Measurements from ENCODE around the gene NPIPB6.
"Not testable (repeated sequence)": the region's sequence is repeated elsewhere in the genome, so short reads cannot be mapped to it uniquely, and the experiment has no call there.

DNA sequence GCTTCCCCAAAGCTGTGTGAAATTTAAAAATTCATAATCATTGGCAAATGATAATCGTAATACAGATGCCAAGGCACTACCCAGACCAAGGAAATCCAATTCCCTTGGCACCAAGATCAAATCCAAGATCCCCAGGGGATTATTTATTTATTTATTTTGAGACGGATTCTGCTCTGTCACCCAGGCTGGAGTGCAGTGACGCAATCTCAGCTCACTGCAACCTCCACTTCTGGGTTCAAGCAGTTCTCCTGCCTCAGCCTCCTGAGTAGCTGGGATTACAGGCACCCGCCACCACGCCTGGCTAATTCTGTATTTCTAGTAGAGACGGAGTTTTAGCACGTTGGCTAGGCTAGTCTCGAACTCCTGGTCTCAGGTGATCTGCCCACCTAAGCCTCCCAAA, 27.6 kb downstream of the NPIPB6 start:
- not testable (repeated sequence) for TF ChIP-seq POLR2A (IDR thresholded peaks at IDR 0.05; ENCODE audit: low read length); GATA1 (IDR thresholded peaks at IDR 0.05; ENCODE audit: low read depth, low read length)

Measured in erythroblast (primary cell).